ENCODE results near the gene MISP.
"Not testable (repeated sequence)": the region's sequence is repeated elsewhere in the genome, so short reads cannot be mapped to it uniquely, and the experiment has no call there.

MISP gene, protein sequence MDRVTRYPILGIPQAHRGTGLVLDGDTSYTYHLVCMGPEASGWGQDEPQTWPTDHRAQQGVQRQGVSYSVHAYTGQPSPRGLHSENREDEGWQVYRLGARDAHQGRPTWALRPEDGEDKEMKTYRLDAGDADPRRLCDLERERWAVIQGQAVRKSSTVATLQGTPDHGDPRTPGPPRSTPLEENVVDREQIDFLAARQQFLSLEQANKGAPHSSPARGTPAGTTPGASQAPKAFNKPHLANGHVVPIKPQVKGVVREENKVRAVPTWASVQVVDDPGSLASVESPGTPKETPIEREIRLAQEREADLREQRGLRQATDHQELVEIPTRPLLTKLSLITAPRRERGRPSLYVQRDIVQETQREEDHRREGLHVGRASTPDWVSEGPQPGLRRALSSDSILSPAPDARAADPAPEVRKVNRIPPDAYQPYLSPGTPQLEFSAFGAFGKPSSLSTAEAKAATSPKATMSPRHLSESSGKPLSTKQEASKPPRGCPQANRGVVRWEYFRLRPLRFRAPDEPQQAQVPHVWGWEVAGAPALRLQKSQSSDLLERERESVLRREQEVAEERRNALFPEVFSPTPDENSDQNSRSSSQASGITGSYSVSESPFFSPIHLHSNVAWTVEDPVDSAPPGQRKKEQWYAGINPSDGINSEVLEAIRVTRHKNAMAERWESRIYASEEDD

DNA sequence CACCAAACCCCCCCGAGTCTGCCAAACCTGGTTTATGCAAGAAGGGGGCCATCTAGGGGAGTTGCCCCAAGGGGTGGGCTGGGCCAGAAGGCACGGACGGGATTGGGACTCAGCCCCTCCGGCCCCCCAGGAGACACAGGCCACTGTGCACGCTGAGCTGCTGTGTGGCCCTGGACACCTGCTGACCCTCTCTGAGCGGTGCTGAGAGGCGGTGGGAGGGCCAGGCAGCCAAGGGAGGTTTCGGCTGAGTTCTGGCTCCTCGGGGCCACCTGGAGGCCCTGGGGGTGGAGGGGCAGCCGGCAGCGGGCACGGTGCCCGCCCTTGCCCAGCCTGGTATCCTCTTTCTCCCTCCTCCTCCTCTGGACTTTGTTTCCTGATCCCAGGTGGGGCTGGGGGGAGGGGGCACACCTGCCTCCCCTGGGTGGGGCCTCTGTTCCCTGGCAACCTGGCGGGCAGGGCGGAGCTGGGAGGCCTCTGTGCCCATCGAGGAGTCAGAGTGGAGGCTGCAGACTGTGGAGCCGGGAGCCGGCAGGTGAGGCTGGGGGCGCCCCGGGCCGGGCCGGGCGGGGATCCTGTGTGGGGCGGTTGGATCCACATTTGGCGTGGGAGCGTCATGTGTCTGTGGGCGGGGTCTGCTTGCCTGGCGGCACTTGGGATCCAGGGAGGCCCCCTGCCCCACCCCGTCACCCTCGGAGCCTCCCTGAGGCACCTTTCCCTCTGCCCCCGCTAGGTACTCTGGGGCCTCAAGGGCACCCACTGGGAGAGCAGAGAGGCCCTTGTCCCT is at the start of gene MISP:
Gene MISP (plus strand): TSS at position 473 of the 784 bp plus-strand sequence. CDS start 5,835 bp downstream, outside the sequence.
- TF ChIP-seq, protein P1, sequence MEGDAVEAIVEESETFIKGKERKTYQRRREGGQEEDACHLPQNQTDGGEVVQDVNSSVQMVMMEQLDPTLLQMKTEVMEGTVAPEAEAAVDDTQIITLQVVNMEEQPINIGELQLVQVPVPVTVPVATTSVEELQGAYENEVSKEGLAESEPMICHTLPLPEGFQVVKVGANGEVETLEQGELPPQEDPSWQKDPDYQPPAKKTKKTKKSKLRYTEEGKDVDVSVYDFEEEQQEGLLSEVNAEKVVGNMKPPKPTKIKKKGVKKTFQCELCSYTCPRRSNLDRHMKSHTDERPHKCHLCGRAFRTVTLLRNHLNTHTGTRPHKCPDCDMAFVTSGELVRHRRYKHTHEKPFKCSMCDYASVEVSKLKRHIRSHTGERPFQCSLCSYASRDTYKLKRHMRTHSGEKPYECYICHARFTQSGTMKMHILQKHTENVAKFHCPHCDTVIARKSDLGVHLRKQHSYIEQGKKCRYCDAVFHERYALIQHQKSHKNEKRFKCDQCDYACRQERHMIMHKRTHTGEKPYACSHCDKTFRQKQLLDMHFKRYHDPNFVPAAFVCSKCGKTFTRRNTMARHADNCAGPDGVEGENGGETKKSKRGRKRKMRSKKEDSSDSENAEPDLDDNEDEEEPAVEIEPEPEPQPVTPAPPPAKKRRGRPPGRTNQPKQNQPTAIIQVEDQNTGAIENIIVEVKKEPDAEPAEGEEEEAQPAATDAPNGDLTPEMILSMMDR (IDR thresholded peaks at IDR 0.05; ENCODE audit: low read depth, low read length) = no peak
- H3K4me3 ChIP-seq (ENCODE audit: low read depth, low read length) = no peak within 1 kb of the TSS

DNA sequence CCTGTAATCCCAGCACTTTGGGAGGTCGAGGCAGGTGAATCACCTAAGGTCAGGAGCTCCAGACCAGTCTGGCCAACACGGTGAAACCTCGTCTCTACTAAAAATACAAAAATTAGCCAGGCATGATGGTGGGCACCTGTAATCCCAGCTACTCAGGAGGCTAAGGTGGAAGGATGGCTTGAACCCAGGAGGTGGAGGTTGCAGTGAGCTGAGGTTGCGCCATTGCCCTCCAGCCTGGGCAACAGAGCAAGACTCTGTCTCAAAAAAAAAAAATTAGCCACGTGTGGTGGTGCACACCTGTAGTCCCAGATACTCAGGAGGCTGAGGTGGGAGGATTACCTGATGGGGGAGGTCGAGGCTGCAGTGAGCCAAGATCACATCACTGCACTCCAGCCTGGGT is 48.1 kb upstream of the MISP start:
- H3K4me3 ChIP-seq (ENCODE audit: low read depth, low read length) = not testable (repeated sequence)

DNA sequence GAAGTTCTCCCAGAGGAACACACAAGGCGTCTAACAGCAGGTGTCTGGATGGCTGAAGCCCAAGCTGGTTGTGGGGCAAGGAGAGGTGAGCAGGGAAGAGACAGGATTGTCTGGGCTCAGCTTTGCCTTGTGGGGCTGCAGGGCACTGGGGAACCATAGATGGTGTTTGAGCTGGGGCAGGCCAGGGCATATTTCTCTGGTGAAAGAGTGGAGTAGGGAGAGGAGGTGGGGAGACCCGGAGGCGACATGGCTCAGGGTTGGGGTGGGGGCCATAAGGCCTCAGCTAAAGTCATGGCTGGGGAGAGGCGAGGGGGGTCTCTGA is 47.6 kb upstream of the MISP start:
- no peak overlapping the region for H3K4me3 ChIP-seq (ENCODE audit: low read depth, low read length)

DNA sequence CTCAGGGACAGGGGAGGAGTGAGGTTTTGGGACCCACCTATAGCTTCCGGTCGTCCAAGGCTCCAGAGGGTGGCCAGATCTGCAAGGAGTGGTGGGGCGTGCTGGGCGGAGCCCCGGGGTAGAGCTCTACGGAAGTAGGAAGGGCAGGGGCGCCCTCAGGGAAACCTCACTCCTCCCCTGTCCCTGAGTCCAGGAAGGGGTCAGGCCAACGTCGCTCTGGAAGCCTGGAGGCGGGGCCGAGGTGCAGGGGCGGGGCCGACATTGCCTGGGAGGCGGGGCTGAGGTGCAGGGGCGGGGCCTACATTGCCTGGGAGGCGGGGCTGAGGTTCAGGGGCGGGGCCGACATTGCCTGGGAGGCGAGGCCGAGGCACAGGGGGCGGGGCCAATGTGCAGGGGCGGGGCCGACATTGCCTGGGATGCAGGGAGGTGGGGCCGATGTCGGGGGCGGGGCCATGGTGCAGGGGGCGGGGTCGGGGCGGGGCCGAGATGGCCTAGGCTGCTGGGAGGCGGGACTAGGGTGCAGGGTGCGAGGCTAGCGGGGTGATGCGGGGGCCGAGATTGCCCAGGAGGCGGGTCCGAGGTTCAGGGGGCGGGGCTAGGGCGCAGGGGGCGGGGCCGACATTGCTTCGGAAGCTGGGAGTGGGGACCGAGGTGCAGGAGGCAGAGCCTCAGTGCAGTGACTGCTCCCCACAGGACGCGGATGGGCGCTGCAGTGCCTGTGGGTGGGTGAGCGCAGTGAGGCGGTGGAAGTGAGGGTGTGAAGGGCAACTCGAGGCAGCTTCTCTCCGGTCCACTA is 47.1 kb upstream of the MISP start:
- no peak overlapping the region for H3K4me3 ChIP-seq (ENCODE audit: low read depth, low read length)

More for the DNA sequence above, 47.6 kb upstream of the MISP start:
- TF ChIP-seq, protein P1 (IDR thresholded peaks at IDR 0.05; ENCODE audit: low read depth, low read length) = no peak

DNA sequence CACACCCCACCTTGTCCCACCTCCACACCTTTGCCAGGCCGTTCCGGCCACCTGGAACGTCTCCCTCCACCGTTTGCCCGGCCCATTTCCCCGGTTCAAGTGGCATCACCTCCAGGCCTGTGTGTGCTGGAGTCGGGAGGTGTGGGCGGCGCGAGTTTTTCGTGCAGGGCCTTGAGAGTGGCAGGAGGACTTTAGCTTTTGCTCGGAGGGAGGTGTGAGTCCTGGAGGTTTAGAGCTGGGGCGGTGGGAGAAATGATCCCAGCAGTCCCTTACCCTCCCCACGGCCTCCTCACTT is 46.5 kb upstream of the MISP start:
- no peak overlapping the region for H3K4me3 ChIP-seq (ENCODE audit: low read depth, low read length)
- TF ChIP-seq, protein P1 (IDR thresholded peaks at IDR 0.05; ENCODE audit: low read depth, low read length) = no peak

More for the DNA sequence above, 47.1 kb upstream of the MISP start:
- TF ChIP-seq, protein P1 (IDR thresholded peaks at IDR 0.05; ENCODE audit: low read depth, low read length) = no peak

DNA sequence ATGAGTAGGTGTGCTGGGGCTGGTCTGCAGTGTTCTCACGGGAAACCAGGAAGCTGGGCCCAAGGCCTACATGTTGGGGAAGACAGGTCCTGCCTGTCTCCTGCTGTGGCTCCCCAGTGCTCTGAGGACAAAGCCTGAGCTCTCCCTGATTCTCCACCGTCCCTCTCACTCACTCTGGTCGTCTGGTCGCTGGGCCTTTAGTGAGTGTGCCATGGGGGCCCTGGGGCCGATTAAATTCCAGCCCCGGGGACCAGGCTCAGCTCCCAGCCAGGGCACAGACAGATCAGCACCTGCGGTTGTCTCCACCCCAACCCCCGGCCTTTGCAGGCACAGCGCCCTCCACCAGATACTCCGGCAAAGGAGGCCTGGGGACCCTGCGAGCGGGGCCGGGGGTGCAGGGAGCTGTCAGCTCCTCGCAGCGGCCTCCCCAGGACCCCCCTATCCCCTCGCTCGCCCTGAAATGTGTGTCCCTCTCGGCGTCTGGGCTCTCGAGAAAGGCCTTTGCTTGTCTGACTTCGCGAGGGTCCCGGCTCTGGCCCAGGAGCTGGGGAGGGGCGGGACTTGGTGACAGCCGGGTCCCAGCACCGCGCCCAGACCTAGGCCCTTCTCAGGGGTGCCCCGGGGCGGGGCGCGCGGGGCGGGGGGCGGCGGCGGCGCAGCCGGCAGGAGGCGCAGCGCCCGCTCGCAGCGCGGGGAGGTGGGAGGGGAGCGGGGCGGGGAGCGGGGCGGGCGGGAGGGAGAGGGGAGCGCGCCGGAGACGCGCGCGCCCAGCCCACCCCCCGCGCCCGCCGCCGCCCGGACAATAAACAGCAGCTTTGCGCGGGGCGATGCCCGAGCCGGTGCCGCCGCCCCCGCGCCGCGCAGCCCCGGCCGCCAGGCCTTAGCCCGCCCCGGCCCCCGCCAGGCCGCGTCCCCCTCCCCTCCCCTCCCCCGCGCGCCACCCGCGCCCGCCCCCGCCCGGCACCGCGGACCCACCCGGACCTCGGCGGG is 42.5 kb upstream of the MISP start, which contains the start of gene PALM:
Gene PALM (plus strand): TSS at position 782 of the 990 bp plus-strand sequence. CDS start 212 bp downstream, outside the sequence.
- TF ChIP-seq, protein P1 (IDR thresholded peaks at IDR 0.05; ENCODE audit: low read depth, low read length) = no peak
- H3K4me3 ChIP-seq (ENCODE audit: low read depth, low read length) = peak within 1 kb of the TSS; percentile 27; the same call in 1 of the 2 replicates

Data from WI38 (cell line).